ENCODE data around the gene RPS27. TPM values are rescaled to one million over a fixed set of nuclear protein-coding genes. Genes with fewer than 3 reads are reported as not detected.

The RPS27 gene
- total and polyA plus RNA-seq, 2 of the 13 experiments (the other 11 are each of a cell fraction or from before 2014, with no cell fraction given), result 3,737 to 9,964 TPM

- ChIA-PET POLR2A (no interaction called here), CTCF (ENCODE audit: low intra/inter-chr PET ratio, low total read pairs) (no interaction called here)
- Histone ChIP-seq H3K79me2 (ENCODE audit: insufficient read depth, low read length) (no peaks in the 10 kb centered on the region), H3K9ac (ENCODE audit: insufficient read depth, low read depth, low read length) (no peak overlapping the region), H3K27ac (ENCODE audit: extremely low read length, insufficient read depth, low read length) (no peak overlapping the region), H3K4me3 (replicated peaks in 1 of 3; ENCODE audit: insufficient read depth in 1 of 3, low read depth in 2 of 3, low read length in 3 of 3) (no peak overlapping the region), H4K20me1 (ENCODE audit: insufficient read depth, low read length) (no peaks in the 10 kb centered on the region), H3K36me3 (replicated peaks in 1 of 2; ENCODE audit: control insufficient read depth in 1 of 2, insufficient read depth in 2 of 2, low read length in 2 of 2) (no peaks in the 10 kb centered on the region), H3K9me3 (ENCODE audit: low read length) (no peaks in the 10 kb centered on the region), H2AFZ (ENCODE audit: low read length) (no peak overlapping the region), H3K4me2 (ENCODE audit: low read depth, low read length) (no peak overlapping the region), H3K4me1 (ENCODE audit: insufficient read depth, low read length) (peaks cover 16% of the 10 kb centered on the region), H3K27me3 (ENCODE audit: control insufficient read depth in 1 of 2, insufficient read depth in 2 of 2, low read length in 2 of 2) (no peaks in the 10 kb centered on the region)
- intact Hi-C loops (cut with micrococcal nuclease; ENCODE audit: unreplicated experiment), result loop anchor here (1.0 kb wide), 1 partner anchor 10 kb away; no protein-coding TSS in a partner anchor
- in situ Hi-C loops (cut with HindIII; ENCODE audit: extremely low pct_ligation_motif_present, low pct_unique_long_range_greater_than_20kb), result no loop called here
- FAIRE-seq (no peak), DNase-seq (ENCODE audit: low spot score) (no peak), ATAC-seq (no peak)
- no TSS peak for BruUV-seq (replicated peaks)
- TF ChIP-seq ZNF30 (CRISPR knock-in tag; IDR thresholded peaks at IDR 0.05) (no peak), FOSL2 (CRISPR knock-in tag; IDR thresholded peaks at IDR 0.05) (peak; percentile 44)
- WGBS (ENCODE audit: low lambda C conversion rate), result 8% methylated on average over 3 of the region's 3 CpGs
These were observed 23.8 kb downstream of the RPS27 start for GRCh38 chr1:154014154-154014907.

GRCh38 chr1:154019269-154019668 is 28.7 kb downstream of the RPS27 start:
- H4K20me1 ChIP-seq (ENCODE audit: insufficient read depth, low read length), result no peaks in the 10 kb centered on the region
- DNase-seq (ENCODE audit: low spot score), result no peak
- no peak for FAIRE-seq
- H2AFZ ChIP-seq (ENCODE audit: low read length), result no peak overlapping the region
- H3K36me3 ChIP-seq (replicated peaks in 1 of 2; ENCODE audit: control insufficient read depth in 1 of 2, insufficient read depth in 2 of 2, low read length in 2 of 2), result no peaks in the 10 kb centered on the region
- H3K79me2 ChIP-seq (ENCODE audit: insufficient read depth, low read length), result no peaks in the 10 kb centered on the region
- ChIA-PET POLR2A (interaction anchor here (1.1 kb wide), 1 partner anchor 29 kb away, joined by 3 read pairs; the partner anchor contains the start of gene RPS27), CTCF (ENCODE audit: low intra/inter-chr PET ratio, low total read pairs) (no interaction called here)
- peaks cover 13% of the 10 kb centered on the region for H3K4me1 ChIP-seq (ENCODE audit: insufficient read depth, low read length)
- no peak for ATAC-seq
- no peaks in the 10 kb centered on the region for H3K9me3 ChIP-seq (ENCODE audit: low read length)
- H3K4me2 ChIP-seq (ENCODE audit: low read depth, low read length), result no peak overlapping the region
- BruUV-seq (replicated peaks), result no TSS peak
- no peaks in the 10 kb centered on the region for H3K27me3 ChIP-seq (ENCODE audit: control insufficient read depth in 1 of 2, insufficient read depth in 2 of 2, low read length in 2 of 2)
- H3K27ac ChIP-seq (ENCODE audit: extremely low read length, insufficient read depth, low read length), result no peak overlapping the region
- TF ChIP-seq SOX5 (CRISPR knock-in tag; IDR thresholded peaks at IDR 0.05; ENCODE audit: borderline replicate concordance), result no peak
- TF ChIP-seq HNRNPK (IDR thresholded peaks at IDR 0.05; ENCODE audit: low read depth, low read length, poor library complexity, severe bottlenecking), result no peak
- no peak for TF ChIP-seq ZHX1 (CRISPR knock-in tag; IDR thresholded peaks at IDR 0.05; ENCODE audit: low read depth)
- no peak for TF ChIP-seq RFX5 (IDR thresholded peaks at IDR 0.05; ENCODE audit: low read depth, low read length)
- intact Hi-C loops (cut with micrococcal nuclease; ENCODE audit: unreplicated experiment) (no loop called here), in situ Hi-C loops (cut with HindIII; ENCODE audit: extremely low pct_ligation_motif_present, low pct_unique_long_range_greater_than_20kb) (no loop called here)
- 50% methylated on average over 4 of the region's 4 CpGs for WGBS (ENCODE audit: low lambda C conversion rate)
- H3K9ac ChIP-seq (ENCODE audit: insufficient read depth, low read depth, low read length), result no peak overlapping the region
- H3K4me3 ChIP-seq (replicated peaks in 1 of 3; ENCODE audit: insufficient read depth in 1 of 3, low read depth in 2 of 3, low read length in 3 of 3), result no peak overlapping the region
